Endodermal cell (in vitro differentiated cells): ENCODE measurements around the gene PLEKHM3. TPM values are rescaled to one million over a fixed set of nuclear protein-coding genes. Genes with fewer than 3 reads are reported as not detected.

Experiments
- DNase-seq: peaks from one replicate; pipeline ENCODE4 v3.0.0-alpha.2; 2017
- H3K27ac ChIP-seq: 2 replicates; pipeline ENCODE4 v1.5.1; 2013; ENCODE audit warnings: mild to moderate bottlenecking, low read depth, low read length, moderate library complexity
- H3K27me3 ChIP-seq: 2 replicates; pipeline ENCODE4 v1.6.1; 2013; ENCODE audit warnings: mild to moderate bottlenecking, low read length, moderate library complexity; ENCODE audit not compliant: insufficient read depth, control insufficient read depth, poor library complexity, severe bottlenecking
- H3K36me3 ChIP-seq: 2 replicates; pipeline ENCODE4 v1.7.0; 2013; ENCODE audit warnings: mild to moderate bottlenecking, low read length, moderate library complexity; ENCODE audit not compliant: control insufficient read depth, insufficient read depth
- H3K4me1 ChIP-seq: one replicate; pipeline ENCODE4 v1.7.0; 2013; ENCODE audit warnings: low read length; ENCODE audit not compliant: control insufficient read depth, insufficient read depth
- H3K4me3 ChIP-seq: 2 replicates; pipeline ENCODE4 v1.5.1; 2013; ENCODE audit warnings: mild to moderate bottlenecking, low read length, moderate library complexity
- H3K9ac ChIP-seq: 2 replicates; pipeline ENCODE4 v1.6.1; 2013; ENCODE audit warnings: mild to moderate bottlenecking, low read length, moderate library complexity; ENCODE audit not compliant: poor library complexity, severe bottlenecking; ENCODE audit errors: extremely low read depth
- H3K9me3 ChIP-seq: 2 replicates; pipeline ENCODE4 v1.6.1; 2013; ENCODE audit warnings: mild to moderate bottlenecking, low read length, moderate library complexity; ENCODE audit not compliant: control insufficient read depth
- H3K27ac Mint-ChIP-seq: 2 replicates; pipeline ENCODE4 v1.8.0; 2020; ENCODE audit warnings: mixed read lengths
- H3K27me3 Mint-ChIP-seq: 2 replicates; pipeline ENCODE4 v1.8.0; 2021; ENCODE audit warnings: mild to moderate bottlenecking, mixed read lengths; ENCODE audit not compliant: insufficient read depth
- H3K36me3 Mint-ChIP-seq: 2 replicates; pipeline ENCODE4 v1.8.0; 2020; ENCODE audit warnings: low read depth, mixed read lengths
- H3K4me1 Mint-ChIP-seq: 2 replicates; pipeline ENCODE4 v1.8.0; 2020; ENCODE audit warnings: mixed read lengths
- H3K4me3 Mint-ChIP-seq: 2 replicates; pipeline ENCODE4 v1.8.0; 2020; ENCODE audit warnings: mild to moderate bottlenecking, moderate library complexity, mixed read lengths
- H3K9me3 Mint-ChIP-seq: 2 replicates; pipeline ENCODE4 v1.8.0; 2020; ENCODE audit warnings: mild to moderate bottlenecking, mixed read lengths
- CTCF ChIP-seq: fragments of 200-600 bp; sonication (generic); conservative IDR thresholded peaks from 2 replicates; pipeline ENCODE4 v1.5.0; 2021; ENCODE audit warnings: antibody characterized with exemption, mild to moderate bottlenecking
- WGBS, 2 experiments: methylation state at CpG; one replicate each; pipeline versions ENCODE4 v1.1.5 to v1.1.7; 2013; ENCODE audit warnings: missing lambda C conversion rate in 2 of 2, mixed read lengths in 1 of 2; ENCODE audit not compliant: insufficient coverage in 1 of 2, insufficient read length in 1 of 2; 5-methylcytosine and 5-hydroxymethylcytosine counted together
- total RNA-seq, 2 donors: library from RNA; stranded (reverse); fragmentation: NEBNext Ultra II Directional in 1 of 2; extraction: Animal tissue kit (Norgen Biotek cat#: 25700) in 1 of 2; gene quantifications; 2 replicates in 1 of 2; 3 replicates in 1 of 2; pipeline ENCODE4 v1.2.1, GENCODE V29; 2021

Gene PLEKHM3
- total RNA-seq, 2 donors from 2014 or later = 13.3 to 17.9 TPM

GRCh38 chr2:207784898-207785297, 240.4 kb downstream of the PLEKHM3 start:
- Mint-ChIP-seq H3K4me3 (no peak overlapping the region), H3K27me3 (no peaks in the 10 kb centered on the region), H3K36me3 (no peaks in the 10 kb centered on the region), H3K27ac (no peak overlapping the region), H3K9me3 (no peaks in the 10 kb centered on the region), H3K4me1 (peaks cover 38% of the 10 kb centered on the region)
- Histone ChIP-seq H3K9ac (no peak overlapping the region), H3K27me3 (no peaks in the 10 kb centered on the region), H3K4me1 (peaks cover 10% of the 10 kb centered on the region), H3K36me3 (no peaks in the 10 kb centered on the region), H3K4me3 (no peak overlapping the region), H3K9me3 (no peaks in the 10 kb centered on the region), H3K27ac (no peak overlapping the region)
- TF ChIP-seq CTCF = no peak
- WGBS, 2 experiments = 92 to 93% methylated on average over 3 to 5 of the region's 5 CpGs
- no peak for DNase-seq

- Histone ChIP-seq H3K4me1 (peaks cover 10% of the 10 kb centered on the region), H3K27me3 (no peaks in the 10 kb centered on the region), H3K4me3 (no peak overlapping the region), H3K9ac (no peak overlapping the region), H3K9me3 (no peaks in the 10 kb centered on the region), H3K36me3 (no peaks in the 10 kb centered on the region), H3K27ac (no peak overlapping the region)
- no peaks in the 10 kb centered on the region for H3K9me3 Mint-ChIP-seq
- WGBS, 2 experiments = 89 to 100% methylated on average over 1 to 2 of the region's 2 CpGs
- H3K27me3 Mint-ChIP-seq = no peaks in the 10 kb centered on the region
- DNase-seq = no peak
- H3K27ac Mint-ChIP-seq = no peak overlapping the region
- peaks cover 42% of the 10 kb centered on the region for H3K4me1 Mint-ChIP-seq
- H3K36me3 Mint-ChIP-seq = no peaks in the 10 kb centered on the region
- no peak for TF ChIP-seq CTCF
- no peak overlapping the region for H3K4me3 Mint-ChIP-seq
Observed at GRCh38 chr2:207783514-207783913, 241.8 kb downstream of the PLEKHM3 start.

GRCh38 chr2:207782238-207783030, 242.9 kb downstream of the PLEKHM3 start:
- H3K36me3 Mint-ChIP-seq = no peaks in the 10 kb centered on the region
- Histone ChIP-seq H3K36me3 (no peaks in the 10 kb centered on the region), H3K4me1 (peaks cover 10% of the 10 kb centered on the region), H3K9me3 (no peaks in the 10 kb centered on the region), H3K27ac (no peak overlapping the region), H3K4me3 (no peak overlapping the region), H3K27me3 (no peaks in the 10 kb centered on the region), H3K9ac (no peak overlapping the region)
- peaks cover 37% of the 10 kb centered on the region for H3K4me1 Mint-ChIP-seq
- DNase-seq = no peak
- no peaks in the 10 kb centered on the region for H3K9me3 Mint-ChIP-seq
- H3K27ac Mint-ChIP-seq = no peak overlapping the region
- WGBS, 2 experiments = 90 to 94% methylated on average over 10 of the region's 10 CpGs
- TF ChIP-seq CTCF = no peak
- no peaks in the 10 kb centered on the region for H3K27me3 Mint-ChIP-seq
- H3K4me3 Mint-ChIP-seq = no peak overlapping the region
